Measurements from ENCODE around the gene DYNLL2. TPM values are rescaled to one million over a fixed set of nuclear protein-coding genes. Genes with fewer than 3 reads are reported as not detected.
"Not testable (repeated sequence)": the region's sequence is repeated elsewhere in the genome, so short reads cannot be mapped to it uniquely, and the experiment has no call there.

DYNLL2 gene
- total RNA-seq, 2 donors from 2014 or later, result 34.3 to 41.2 TPM

- H3K9ac ChIP-seq (ENCODE audit: low read depth in 2 of 2, low read length in 2 of 2), result no peak overlapping the region
- no peak for DNase-seq
- no peak for TF ChIP-seq CTCF (IDR thresholded peaks at IDR 0.05)
- no peaks in the 10 kb centered on the region for H3K9me3 ChIP-seq
- H3K4me3 ChIP-seq, result no peak overlapping the region
- no peaks in the 10 kb centered on the region for H3K4me1 ChIP-seq
- no peak overlapping the region for H3K27ac ChIP-seq
- H3K27me3 ChIP-seq, result no peaks in the 10 kb centered on the region
- intact Hi-C loops (cut with DNase I), result no loop called here
- H3K36me3 ChIP-seq, result no peaks in the 10 kb centered on the region
Observed at GRCh38 chr17:58119491-58119890, 36.3 kb downstream of the DYNLL2 start.

- Histone ChIP-seq H3K36me3 (no peaks in the 10 kb centered on the region), H3K4me1 (no peaks in the 10 kb centered on the region), H3K9ac (ENCODE audit: low read depth in 2 of 2, low read length in 2 of 2) (no peak overlapping the region), H3K27ac (no peak overlapping the region), H3K4me3 (no peak overlapping the region), H3K27me3 (no peaks in the 10 kb centered on the region), H3K9me3 (no peaks in the 10 kb centered on the region)
- DNase-seq, result peak; percentile 44
- no peak for TF ChIP-seq CTCF (IDR thresholded peaks at IDR 0.05)
- intact Hi-C loops (cut with DNase I), result no loop called here
Observed at GRCh38 chr17:58120195-58120822, 37.1 kb downstream of the DYNLL2 start.

GRCh38 chr17:58121925-58122324 lies 38.7 kb downstream of the DYNLL2 start:
- Histone ChIP-seq H3K9me3 (no peaks in the 10 kb centered on the region), H3K4me3 (no peak overlapping the region), H3K27me3 (no peaks in the 10 kb centered on the region), H3K4me1 (no peaks in the 10 kb centered on the region), H3K9ac (ENCODE audit: low read depth in 2 of 2, low read length in 2 of 2) (no peak overlapping the region), H3K36me3 (no peaks in the 10 kb centered on the region), H3K27ac (no peak overlapping the region)
- DNase-seq, result no peak
- no peak for TF ChIP-seq CTCF (IDR thresholded peaks at IDR 0.05)
- intact Hi-C loops (cut with DNase I), result no loop called here

GRCh38 chr17:58127846-58128245 lies 44.6 kb downstream of the DYNLL2 start:
- H3K36me3 ChIP-seq, result no peaks in the 10 kb centered on the region
- H3K9ac ChIP-seq (ENCODE audit: low read depth in 2 of 2, low read length in 2 of 2), result no peak overlapping the region
- no peaks in the 10 kb centered on the region for H3K27me3 ChIP-seq
- H3K4me3 ChIP-seq, result no peak overlapping the region
- no peaks in the 10 kb centered on the region for H3K9me3 ChIP-seq
- H3K27ac ChIP-seq, result no peak overlapping the region
- intact Hi-C loops (cut with DNase I), result no loop called here
- no peak for TF ChIP-seq CTCF (IDR thresholded peaks at IDR 0.05)
- no peaks in the 10 kb centered on the region for H3K4me1 ChIP-seq
- no peak for DNase-seq

- H3K27me3 ChIP-seq; H3K4me3 ChIP-seq; H3K9me3 ChIP-seq; DNase-seq; H3K4me1 ChIP-seq; intact Hi-C loops (cut with DNase I); H3K36me3 ChIP-seq; H3K27ac ChIP-seq; H3K9ac ChIP-seq (ENCODE audit: low read depth in 2 of 2, low read length in 2 of 2): not testable (repeated sequence)
Observed at GRCh38 chr17:58132697-58133096, 49.5 kb downstream of the DYNLL2 start.

GRCh38 chr17:58136669-58137279 lies 53.6 kb downstream of the DYNLL2 start:
- DNase-seq, result no peak
- H3K4me3 ChIP-seq, result no peak overlapping the region
- no peaks in the 10 kb centered on the region for H3K27me3 ChIP-seq
- H3K36me3 ChIP-seq, result no peaks in the 10 kb centered on the region
- H3K27ac ChIP-seq, result no peak overlapping the region
- no peak for TF ChIP-seq CTCF (IDR thresholded peaks at IDR 0.05)
- no peaks in the 10 kb centered on the region for H3K9me3 ChIP-seq
- H3K4me1 ChIP-seq, result no peaks in the 10 kb centered on the region
- intact Hi-C loops (cut with DNase I), result no loop called here
- H3K9ac ChIP-seq (ENCODE audit: low read depth in 2 of 2, low read length in 2 of 2), result no peak overlapping the region
